H1 (cell line): ENCODE results near the gene FAHD1. TPM values are rescaled to one million over a fixed set of nuclear protein-coding genes. Genes with fewer than 3 reads are reported as not detected.

Experiments used
- CTCF ChIA-PET: fragments of 300-600 bp; sonication (Branson Sonifier 250); formaldehyde crosslinking; loops from one replicate; lab custom pipeline; 2021; ENCODE audit not compliant: partially characterized antibody; lab: Charles Lee
- POLR2A ChIA-PET: fragments of 300-600 bp; sonication (Branson Sonifier 250); formaldehyde crosslinking; loops from one replicate; lab custom pipeline; 2021; ENCODE audit warnings: inconsistent platforms; ENCODE audit not compliant: partially characterized antibody; lab: Charles Lee
- DNase-seq, 2 experiments: peaks; one replicate each; pipeline versions ENCODE4 v3.0.0 to v3.0.0-alpha.2; 2010 to 2022; ENCODE audit warnings: low spot score in 2 of 2, low read depth in 1 of 2, mixed read lengths in 1 of 2
- FAIRE-seq: peaks from 2 replicates; lab custom pipeline; 2011; peaks lifted over from hg19 to GRCh38; lab: Jason Lieb, UNC
- H2AFZ ChIP-seq: 2 replicates; pipeline ENCODE4 v1.8.1; 2012; ENCODE audit warnings: low read length, inconsistent platforms
- H2AK5ac ChIP-seq: 2 replicates; pipeline ENCODE4 v1.6.1; 2013; ENCODE audit warnings: low read depth, low read length
- H2BK120ac ChIP-seq: replicated peaks from 2 replicates; pipeline ENCODE3; 2013; ENCODE audit warnings: low read depth, low read length, inconsistent platforms
- H2BK12ac ChIP-seq: 2 replicates; pipeline ENCODE4 v1.6.1; 2013; ENCODE audit warnings: low read depth, low read length
- H2BK15ac ChIP-seq: 2 replicates; pipeline ENCODE4 v1.6.1; 2013; ENCODE audit warnings: low read length
- H2BK20ac ChIP-seq: 2 replicates; pipeline ENCODE4 v1.6.1; 2013; ENCODE audit warnings: low read length
- H2BK5ac ChIP-seq: 2 replicates; pipeline ENCODE4 v1.6.1; 2013; ENCODE audit warnings: low read depth, low read length
- H3K14ac ChIP-seq: 2 replicates; pipeline ENCODE4 v1.6.1; 2013; ENCODE audit warnings: inconsistent platforms; ENCODE audit not compliant: insufficient read length
- H3K18ac ChIP-seq: 2 replicates; pipeline ENCODE4 v1.6.1; 2013; ENCODE audit warnings: low read length; ENCODE audit errors: extremely low read depth
- H3K23ac ChIP-seq: 2 replicates; pipeline ENCODE4 v1.6.1; 2013; ENCODE audit warnings: inconsistent platforms; ENCODE audit not compliant: insufficient read length
- H3K23me2 ChIP-seq: 2 replicates; pipeline ENCODE4 v1.6.1; 2013; ENCODE audit warnings: low read depth, low read length
- H3K27ac ChIP-seq: 2 replicates; pipeline ENCODE4 v1.6.1; 2011; ENCODE audit warnings: low read depth, low read length, inconsistent platforms
- H3K27me3 ChIP-seq, 4 experiments: replicated peaks in 1 of 4; 1 replicate in 1 of 4; 2 replicates in 3 of 4; pipeline versions ENCODE4 v1.6.1 to v1.8.1; 2011 to 2013; ENCODE audit warnings: low read length in 3 of 4, mild to moderate bottlenecking in 3 of 4, inconsistent platforms in 2 of 4, mixed read lengths in 2 of 4, moderate library complexity in 1 of 4; ENCODE audit not compliant: control insufficient read depth in 3 of 4, insufficient read depth in 3 of 4; ENCODE audit errors: extremely low read depth in 1 of 4
- H3K36me3 ChIP-seq, 4 experiments: 2 replicates each; pipeline versions ENCODE4 v1.6.1 to v1.8.1; 2011 to 2013; ENCODE audit warnings: mild to moderate bottlenecking in 4 of 4, low read length in 3 of 4, moderate library complexity in 2 of 4, control low read depth in 1 of 4, inconsistent platforms in 1 of 4; ENCODE audit not compliant: insufficient read depth in 4 of 4, control insufficient read depth in 2 of 4
- H3K4ac ChIP-seq: replicated peaks from 2 replicates; pipeline ENCODE3; 2013; ENCODE audit warnings: low read length, low read depth, mixed read lengths, inconsistent platforms; ENCODE audit not compliant: insufficient read length
- H3K4me1 ChIP-seq, 4 experiments: replicated peaks in 1 of 4; 1 replicate in 1 of 4; 2 replicates in 3 of 4; pipeline versions ENCODE4 v1.6.1 to v1.8.1; 2011 to 2013; ENCODE audit warnings: low read length in 3 of 4, inconsistent platforms in 2 of 4, mixed read lengths in 1 of 4; ENCODE audit not compliant: insufficient read depth in 4 of 4, control insufficient read depth in 3 of 4
- H3K4me2 ChIP-seq, 2 experiments: 2 replicates each; pipeline versions ENCODE4 v1.6.1 to v1.8.1; 2011 to 2013; ENCODE audit warnings: low read depth in 2 of 2, low read length in 2 of 2, control low read depth in 1 of 2, inconsistent platforms in 1 of 2, mild to moderate bottlenecking in 1 of 2; ENCODE audit not compliant: insufficient read depth in 1 of 2
- H3K4me3 ChIP-seq, 4 experiments: fragments of 200-600, 300-600 bp in 1 of 4; sonication (generic), shearing (Covaris generic), sonication (Bioruptor Twin) in 1 of 4; 2 replicates each; pipeline versions ENCODE4 v1.5.1 to v1.8.1; 2011 to 2016; ENCODE audit warnings: low read length in 4 of 4, low read depth in 3 of 4, control low read depth in 2 of 4, inconsistent platforms in 2 of 4, mild to moderate bottlenecking in 2 of 4, mixed read lengths in 1 of 4, moderate library complexity in 1 of 4; ENCODE audit not compliant: insufficient read depth in 2 of 4; ENCODE audit errors: extremely low read depth in 1 of 4
- H3K56ac ChIP-seq: replicated peaks from 2 replicates; pipeline ENCODE3; 2013; ENCODE audit warnings: low read depth, mild to moderate bottlenecking, mixed read lengths, low read length, inconsistent platforms; ENCODE audit not compliant: insufficient read length
- H3K79me1 ChIP-seq: 2 replicates; pipeline ENCODE4 v1.6.1; 2013; ENCODE audit warnings: low read depth, low read length, control low read depth
- H3K79me2 ChIP-seq, 2 experiments: 2 replicates each; pipeline versions ENCODE4 v1.6.1 to v1.8.1; 2012 to 2013; ENCODE audit warnings: low read length in 2 of 2, mild to moderate bottlenecking in 2 of 2, inconsistent platforms in 1 of 2; ENCODE audit not compliant: insufficient read depth in 2 of 2, control insufficient read depth in 1 of 2
- H3K9ac ChIP-seq, 4 experiments: replicated peaks in 1 of 4; 1 replicate in 1 of 4; 2 replicates in 3 of 4; pipeline versions ENCODE4 v1.6.1 to v1.8.1; 2011 to 2013; ENCODE audit warnings: low read depth in 3 of 4, low read length in 3 of 4, control low read depth in 2 of 4, mild to moderate bottlenecking in 2 of 4, moderate library complexity in 2 of 4, inconsistent platforms in 1 of 4; ENCODE audit errors: extremely low read depth in 1 of 4
- H3K9me3 ChIP-seq, 2 experiments: 2 replicates each; pipeline versions ENCODE4 v1.6.1 to v1.8.1; 2012 to 2013; ENCODE audit warnings: mild to moderate bottlenecking in 2 of 2, moderate library complexity in 2 of 2, control low read depth in 1 of 2, inconsistent platforms in 1 of 2, low read depth in 1 of 2, low read length in 1 of 2, mixed read lengths in 1 of 2; ENCODE audit not compliant: insufficient read depth in 2 of 2
- H4K20me1 ChIP-seq, 2 experiments: replicated peaks in 1 of 2; 2 replicates each; pipeline versions ENCODE3 to v1.8.1; 2011 to 2013; ENCODE audit warnings: inconsistent platforms in 2 of 2, low read length in 2 of 2, mild to moderate bottlenecking in 1 of 2; ENCODE audit not compliant: insufficient read depth in 2 of 2, control insufficient read depth in 1 of 2
- H4K5ac ChIP-seq: 2 replicates; pipeline ENCODE4 v1.6.1; 2013; ENCODE audit warnings: low read length, low read depth, mixed read lengths, inconsistent platforms; ENCODE audit not compliant: insufficient read length
- H4K8ac ChIP-seq: 2 replicates; pipeline ENCODE4 v1.8.0; 2013; ENCODE audit warnings: mild to moderate bottlenecking, moderate library complexity, low read length, inconsistent platforms; ENCODE audit not compliant: insufficient read depth; ENCODE audit errors: extremely low read depth
- H4K91ac ChIP-seq: replicated peaks from 2 replicates; pipeline ENCODE3; 2013; ENCODE audit warnings: low read length, mixed read lengths, inconsistent platforms; ENCODE audit not compliant: insufficient read length
- CEBPB ChIP-seq: IDR thresholded peaks from 2 replicates; pipeline ENCODE4 v1.6.1; 2012; ENCODE audit warnings: low read depth, low read length
- POLR2A ChIP-seq, 2 experiments: IDR thresholded peaks; 1 replicate in 1 of 2; 2 replicates in 1 of 2; pipeline ENCODE4 v1.6.1; 2011; ENCODE audit warnings: low read depth in 2 of 2, low read length in 2 of 2, mild to moderate bottlenecking in 2 of 2; ENCODE audit errors: control extremely low read depth in 1 of 2
- POLR2AphosphoS5 ChIP-seq: IDR thresholded peaks from 2 replicates; pipeline ENCODE4 v1.6.1; 2011; ENCODE audit warnings: low read depth, low read length
- WGBS, 2 experiments: shearing (Covaris generic) in 1 of 2; methylation state at CpG; one replicate each; pipeline versions ENCODE4 v1.1.6 to v1.1.7; 2013 to 2015; ENCODE audit warnings: low lambda C conversion rate in 2 of 2, mixed read lengths in 2 of 2, inconsistent platforms in 1 of 2, low coverage in 1 of 2, missing lambda C conversion rate in 1 of 2; ENCODE audit not compliant: insufficient replicate concordance in 2 of 2, insufficient coverage in 1 of 2, insufficient read length in 1 of 2; ENCODE audit errors: extremely low coverage in 1 of 2, missing lambda C conversion rate in 1 of 2; 5-methylcytosine and 5-hydroxymethylcytosine counted together
- polyA plus RNA-seq, 7 experiments: library from polyadenylated mRNA; depleted of rRNA in 3 of 7; stranded (reverse) in 5 of 7; unstranded in 2 of 7; fragments of >200 nt in 5 of 7; fragments of 200-250 nt in 2 of 7; gene quantifications; 1 replicate in 5 of 7; 2 replicates in 1 of 7; 4 replicates in 1 of 7; pipeline versions ENCODE4 v1.2.1 to v1.2.3, GENCODE V29; 2011 to 2013; ENCODE audit warnings: missing spikeins in 2 of 7, mixed read lengths in 2 of 7
- total RNA-seq: library from RNA; stranded (reverse); fragmentation: NEBNext Ultra II Directional; extraction: Animal tissue kit (Norgen Biotek cat#: 25700); gene quantifications from 2 replicates; pipeline ENCODE4 v1.2.1, GENCODE V29; 2021

FAHD1 gene
- total and polyA plus RNA-seq, 2 of the 8 experiments (the other 6 are each of a cell fraction or from before 2014, with no cell fraction given): 20.4 to 31.9 TPM

GRCh38 chr16:1777375-1778199 is 49.4 kb upstream of the FAHD1 start:
- H2AFZ ChIP-seq: no peak overlapping the region
- no peak overlapping the region for H4K91ac ChIP-seq
- no peak overlapping the region for H3K27ac ChIP-seq
- peaks cover 0 to 8% of the 10 kb centered on the region in 2 experiments; a peak in 1 of 4 replicates for H3K79me2 ChIP-seq
- no peak overlapping the region for H3K9ac ChIP-seq
- no peak for DNase-seq
- POLR2A ChIA-PET: interaction anchor here (1.0 to 12.0 kb wide), 6 partner anchors 9 to 378 kb away, joined by 3 to 246 read pairs (median 4); partner anchors contain the start of genes EME2, GFER, IGFALS and MRPS34
- H3K4ac ChIP-seq: no peak overlapping the region
- peaks cover 0 to 23% (median 9%) of the 10 kb centered on the region in 4 experiments; a peak in 5 of 8 replicates for H3K36me3 ChIP-seq
- H3K4me3 ChIP-seq: no peak overlapping the region
- H3K14ac ChIP-seq: no peak overlapping the region
- no peaks in the 10 kb centered on the region for H3K27me3 ChIP-seq
- peak in 1 of 2 experiments; percentile 43; a peak in 1 of 3 replicates for TF ChIP-seq POLR2A (IDR thresholded peaks at IDR 0.05; ENCODE audit: control extremely low read depth in 1 of 2, low read depth in 2 of 2, low read length in 2 of 2)
- TF ChIP-seq POLR2AphosphoS5: peak; percentile 4; the same call in 1 of the 2 replicates
- TF ChIP-seq CEBPB: no peak
- FAIRE-seq: no peak
- no peak overlapping the region for H3K23ac ChIP-seq
- no peak overlapping the region for H4K5ac ChIP-seq
- no peak overlapping the region for H2AK5ac ChIP-seq
- no peak overlapping the region for H2BK12ac ChIP-seq
- H4K8ac ChIP-seq: no peak overlapping the region; the same call in 1 of the 2 replicates
- no peak overlapping the region for H3K56ac ChIP-seq
- no peak overlapping the region for H3K18ac ChIP-seq
- H3K23me2 ChIP-seq: peaks cover 4% of the 10 kb centered on the region
- H2BK5ac ChIP-seq: no peak overlapping the region
- no peak overlapping the region for H3K4me2 ChIP-seq
- 85% methylated on average over 29 of the region's 36 CpGs; no CpG with 5 or more reads in 1 of the 2 experiments for WGBS, 2 experiments
- H3K9me3 ChIP-seq: no peaks in the 10 kb centered on the region
- peaks cover 0 to 33% of the 10 kb centered on the region in 2 experiments for H4K20me1 ChIP-seq
- peaks cover 9% of the 10 kb centered on the region for H3K79me1 ChIP-seq
- H3K4me1 ChIP-seq: peaks cover 0 to 10% (median 5%) of the 10 kb centered on the region in 4 experiments; a peak in 5 of 7 replicates
- CTCF ChIA-PET: interaction anchor here (0.6 to 0.9 kb wide), 4 partner anchors 13 to 413 kb away, joined by 3 read pairs; no protein-coding TSS in a partner anchor
- no peak overlapping the region for H2BK15ac ChIP-seq
- H2BK120ac ChIP-seq: no peak overlapping the region
- H2BK20ac ChIP-seq: no peak overlapping the region
